Thoracic aorta (tissue), 2 donors: ENCODE data around the gene TEX44. TPM values are rescaled to one million over a fixed set of nuclear protein-coding genes. Genes with fewer than 3 reads are reported as not detected.
"Not testable (repeated sequence)": the region's sequence is repeated elsewhere in the genome, so short reads cannot be mapped to it uniquely, and the experiment has no call there.

Experiments
- ATAC-seq: fragments of 150-250 bp; one replicate; pipeline ENCODE4 v1.8.0; 2017; ENCODE audit warnings: low read depth; ENCODE audit not compliant: insufficient number of reproducible peaks, low FRiP score
- DNase-seq: peaks from one replicate; pipeline ENCODE4 v3.0.0-alpha.2; 2020; ENCODE audit warnings: low spot score
- H3K27ac ChIP-seq, 2 donors: fragments of 200-600 bp; sonication (generic); 1 replicate in 1 of 2; 2 replicates in 1 of 2; pipeline ENCODE4 v1.5.1; 2016; ENCODE audit warnings: mild to moderate bottlenecking in 2 of 2, moderate library complexity in 2 of 2
- H3K27me3 ChIP-seq: fragments of 200-600 bp; sonication (generic); replicated peaks from 2 replicates; pipeline ENCODE4 v1.6.0; 2016; ENCODE audit warnings: mild to moderate bottlenecking; ENCODE audit not compliant: insufficient read depth
- H3K36me3 ChIP-seq: fragments of 200-600 bp; sonication (generic); one replicate; pipeline ENCODE4 v1.5.1; 2016
- H3K4me1 ChIP-seq, 2 donors: fragments of 200-600 bp; sonication (generic); 1 replicate in 1 of 2; 2 replicates in 1 of 2; pipeline versions ENCODE4 v1.5.1 to v1.6.0; 2016; ENCODE audit warnings: low read depth in 2 of 2, mild to moderate bottlenecking in 1 of 2; ENCODE audit not compliant: control insufficient read depth in 1 of 2
- H3K4me3 ChIP-seq: fragments of 200-600 bp; sonication (generic); 2 replicates; pipeline ENCODE4 v1.5.1; 2016; ENCODE audit warnings: mild to moderate bottlenecking
- H3K9me3 ChIP-seq: fragments of 200-600 bp; sonication (generic); 2 replicates; pipeline ENCODE4 v1.5.1; 2016
- CTCF ChIP-seq: fragments of 200-600 bp; sonication (generic); IDR thresholded peaks from one replicate; pipeline ENCODE4 v1.5.1; 2019; ENCODE audit warnings: antibody characterized with exemption
- total RNA-seq, 2 donors: library from RNA; depleted of rRNA; stranded (reverse); fragments of >200 nt; gene quantifications; one replicate each; pipeline versions ENCODE4 v1.1.0 to v1.2.3, GENCODE V29; 2016

The TEX44 gene
- total RNA-seq, 2 donors from 2014 or later = not detected

GRCh38 chr2:231573698-231574421, 18.8 kb upstream of the TEX44 start:
- Histone ChIP-seq H3K4me1 (no peaks in the 10 kb centered on the region), H3K27me3 (no peaks in the 10 kb centered on the region), H3K9me3 (no peaks in the 10 kb centered on the region), H3K4me3 (no peak overlapping the region), H3K27ac (no peak overlapping the region), H3K36me3 (no peaks in the 10 kb centered on the region)
- ATAC-seq = no peak
- TF ChIP-seq CTCF = no peak
- no peak for DNase-seq

DNA sequence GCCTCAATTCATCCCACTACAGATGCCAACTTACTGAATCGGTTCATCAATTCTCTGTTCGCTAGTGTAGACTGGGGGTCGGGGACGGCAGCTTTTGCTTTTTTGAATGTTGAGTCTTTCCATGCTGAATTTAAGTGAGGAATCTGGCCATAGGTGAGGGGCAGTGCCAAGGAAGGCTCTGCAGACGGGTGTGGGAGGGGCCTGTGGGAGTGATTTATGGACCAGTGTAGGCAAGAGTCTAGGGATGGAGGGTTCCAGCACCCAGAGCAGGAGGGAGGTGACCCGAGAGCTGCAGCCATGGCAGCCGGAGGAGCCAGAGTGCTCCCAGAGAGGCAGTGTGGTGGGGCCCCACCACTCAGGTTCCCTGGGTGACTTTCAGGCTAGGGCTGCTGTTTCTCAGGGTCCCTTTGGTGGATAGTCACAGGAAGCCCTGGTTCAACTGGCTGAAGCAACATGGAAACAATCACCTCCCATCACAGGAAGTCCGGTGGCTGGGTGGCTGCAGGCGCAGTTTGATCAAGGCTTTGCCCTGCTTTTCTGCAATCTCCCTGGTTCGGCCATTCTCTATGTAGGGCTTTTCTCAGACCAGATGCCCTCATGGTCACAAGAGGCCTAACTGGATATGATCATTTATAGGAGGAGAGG, 16.9 kb upstream of the TEX44 start:
- Histone ChIP-seq H3K9me3 (no peaks in the 10 kb centered on the region), H3K27ac (no peak overlapping the region), H3K36me3 (no peaks in the 10 kb centered on the region), H3K27me3 (no peaks in the 10 kb centered on the region), H3K4me1 (no peaks in the 10 kb centered on the region), H3K4me3 (no peak overlapping the region)
- DNase-seq (no peak), ATAC-seq (no peak)
- no peak for TF ChIP-seq CTCF

DNA sequence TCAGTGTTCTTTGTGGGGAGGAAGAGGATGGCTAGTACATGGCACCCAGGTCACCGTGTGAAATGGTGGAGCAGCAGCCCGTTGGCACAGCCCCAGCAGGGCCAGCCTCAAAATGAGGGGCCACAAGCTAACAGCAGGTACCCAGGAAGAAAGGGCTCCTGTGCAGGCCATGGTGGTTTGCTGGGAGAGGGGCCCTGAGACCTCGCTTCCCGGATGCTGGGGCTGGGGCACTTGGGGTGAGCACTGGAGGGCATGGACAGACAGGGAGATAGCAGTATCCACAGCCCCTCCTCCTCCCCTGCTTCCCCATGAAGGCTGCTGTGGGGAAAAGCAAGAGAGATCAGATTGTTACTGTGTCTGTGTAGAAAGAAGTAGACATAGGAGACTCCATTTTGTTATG, 16.2 kb upstream of the TEX44 start:
- ATAC-seq = no peak
- no peaks in the 10 kb centered on the region for H3K36me3 ChIP-seq
- no peaks in the 10 kb centered on the region for H3K27me3 ChIP-seq
- no peaks in the 10 kb centered on the region for H3K9me3 ChIP-seq
- H3K4me1 ChIP-seq = no peaks in the 10 kb centered on the region
- no peak for DNase-seq
- no peak for TF ChIP-seq CTCF
- H3K27ac ChIP-seq = no peak overlapping the region
- no peak overlapping the region for H3K4me3 ChIP-seq

DNA sequence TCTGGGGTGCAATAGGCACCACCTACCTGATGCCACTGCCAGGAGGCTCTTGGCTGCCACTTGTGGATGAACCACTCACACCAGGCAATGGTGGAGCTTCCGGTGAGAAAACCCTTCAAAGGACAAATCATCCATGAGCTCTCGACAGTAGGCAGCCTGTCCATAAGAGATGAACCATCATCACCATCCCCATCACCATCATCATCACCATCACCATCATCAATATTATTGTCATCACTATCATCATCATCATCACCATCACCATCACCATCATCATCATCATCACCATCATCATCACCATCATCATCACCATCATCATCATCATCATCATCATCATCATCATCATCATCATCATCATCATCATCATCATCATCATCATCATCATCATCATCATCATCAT, 14.0 kb upstream of the TEX44 start:
- not testable (repeated sequence) for ATAC-seq, H3K27me3 ChIP-seq, H3K9me3 ChIP-seq, H3K4me3 ChIP-seq, H3K4me1 ChIP-seq, H3K36me3 ChIP-seq, H3K27ac ChIP-seq, DNase-seq

- Histone ChIP-seq H3K9me3 (no peaks in the 10 kb centered on the region), H3K27ac (no peak overlapping the region), H3K4me3 (no peak overlapping the region), H3K4me1 (no peaks in the 10 kb centered on the region), H3K36me3 (no peaks in the 10 kb centered on the region), H3K27me3 (no peaks in the 10 kb centered on the region)
- ATAC-seq = no peak
- no peak for TF ChIP-seq CTCF
- DNase-seq = no peak
Observed at GRCh38 chr2:231579560-231579959, 13.1 kb upstream of the TEX44 start.
